ENCODE data around the gene SLIRP. TPM values are rescaled to one million over a fixed set of nuclear protein-coding genes. Genes with fewer than 3 reads are reported as not detected.

Gene SLIRP
- 536 and 598 TPM in 2 replicates for total RNA-seq

DNA sequence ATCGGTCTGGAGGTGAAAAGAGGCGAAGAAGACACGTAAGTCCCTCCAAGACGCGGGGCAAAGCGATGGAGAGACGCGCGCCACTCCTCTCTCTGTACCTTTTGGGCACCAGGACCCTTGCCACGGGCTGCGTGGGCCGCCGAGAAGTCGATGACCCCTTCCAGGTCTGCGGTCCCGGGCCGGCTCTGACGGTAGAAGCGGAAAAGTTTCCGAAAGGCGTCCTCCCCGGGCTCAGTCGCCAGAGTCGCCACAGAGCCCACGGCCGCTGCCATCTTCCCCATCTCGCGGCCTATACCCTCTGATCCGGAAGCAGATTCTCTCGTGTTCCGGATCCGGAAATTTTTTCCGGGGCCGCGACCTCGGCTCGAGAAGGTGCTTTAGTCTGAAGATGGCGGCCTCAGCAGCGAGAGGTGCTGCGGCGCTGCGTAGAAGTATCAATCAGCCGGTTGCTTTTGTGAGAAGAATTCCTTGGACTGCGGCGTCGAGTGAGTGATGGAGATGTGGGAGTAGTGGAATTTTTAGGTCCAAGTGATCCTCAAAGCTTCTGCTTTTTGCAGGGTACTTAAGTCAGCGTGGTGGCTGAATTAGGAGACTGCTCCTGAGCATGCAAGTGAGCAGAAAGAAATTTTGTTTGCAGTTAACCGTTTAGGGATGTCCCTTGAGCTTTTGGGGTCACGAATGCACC is at the start of gene SLIRP, which contains the start of gene ALKBH1:
SLIRP (plus strand) TSS at position 380 of the 685 bp plus-strand sequence; CDS start at position 389, 9 bp downstream.
ALKBH1 (minus strand) TSS at position 300 of the 685 bp plus-strand sequence; CDS start at position 281, 19 bp downstream.

DNA sequence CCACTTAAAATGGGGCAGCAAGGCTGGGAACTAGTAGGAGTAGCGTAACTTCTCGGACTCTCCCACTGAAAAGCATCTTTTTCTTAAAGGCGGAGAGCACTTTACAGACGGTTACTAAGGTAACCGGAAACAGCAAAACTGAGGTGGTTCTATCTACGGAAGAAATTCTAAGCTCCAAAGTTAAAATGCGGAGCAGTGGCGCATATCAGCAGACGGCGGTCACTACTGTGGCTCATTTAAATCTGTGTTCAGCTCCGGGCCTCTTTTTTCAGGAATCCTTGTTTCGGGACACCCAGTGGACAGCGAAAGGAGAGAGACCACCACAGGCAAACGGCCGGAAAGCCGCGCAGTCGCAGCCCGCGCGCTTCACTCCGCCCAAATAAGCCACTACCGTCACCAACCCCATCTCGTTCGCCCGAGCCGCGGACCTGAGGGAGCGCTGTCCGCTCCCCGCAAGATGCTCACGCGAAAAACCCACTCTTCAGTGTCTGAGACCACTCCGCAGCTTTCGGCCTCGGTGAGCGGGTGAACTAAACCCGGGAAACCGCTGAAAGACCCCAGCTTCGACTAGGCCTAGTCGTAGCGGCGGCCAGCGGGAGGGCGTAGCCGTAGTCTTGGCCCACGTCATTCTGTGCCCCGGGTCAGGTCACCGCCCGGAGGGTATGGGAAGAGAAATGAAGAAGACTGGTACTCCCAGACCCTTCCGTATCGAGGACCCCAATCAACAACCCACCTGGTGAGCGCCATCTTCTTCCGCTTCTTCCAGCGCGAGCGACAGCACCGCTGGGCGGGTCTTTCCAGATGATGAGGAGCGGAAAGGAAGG is 52.7 kb downstream of the SLIRP start, which contains the start of gene SNW1:
SNW1 (minus strand) TSS at position 776 of the 824 bp plus-strand sequence; CDS start at position 747, 29 bp downstream.

Other genes with a start within 250 kb of the SLIRP start
- gene ISM2, start 209.3 kb upstream of the SLIRP start, total RNA-seq, result 0.15 TPM in 1 of 2 replicates, not detected in the other
- 15.0 and 16.6 TPM in 2 replicates for gene SPTLC2, start 91.5 kb upstream of the SLIRP start, total RNA-seq
- 10.9 and 11.0 TPM in 2 replicates for gene ALKBH1, start 80 bp upstream of the SLIRP start, total RNA-seq
- 39.5 and 54.3 TPM in 2 replicates for gene SNW1, start 53.1 kb downstream of the SLIRP start, total RNA-seq
- gene ADCK1, start 92.0 kb downstream of the SLIRP start, total RNA-seq, result 4.6 and 4.9 TPM in 2 replicates

All from bronchus fibroblast of lung (primary cell).